Colonic mucosa (tissue), 4 donors: ENCODE measurements around the gene CRKL. TPM values are rescaled to one million over a fixed set of nuclear protein-coding genes. Genes with fewer than 3 reads are reported as not detected.

ENCODE experiments used
- DNase-seq: peaks from one replicate; pipeline ENCODE4 v3.0.0-alpha.2; 2020
- H3K27ac ChIP-seq: fragments of 200-600 bp; one replicate; pipeline ENCODE4 v1.8.0; 2021
- H3K27me3 ChIP-seq: fragments of 200-600 bp; one replicate; pipeline ENCODE4 v1.8.0; 2021
- H3K36me3 ChIP-seq: fragments of 200-600 bp; one replicate; pipeline ENCODE4 v1.8.0; 2021
- H3K4me1 ChIP-seq: fragments of 200-600 bp; one replicate; pipeline ENCODE4 v1.8.0; 2021; ENCODE audit warnings: mild to moderate bottlenecking
- H3K4me3 ChIP-seq: fragments of 200-600 bp; one replicate; pipeline ENCODE4 v1.8.0; 2021
- H3K9ac ChIP-seq, 2 donors: one replicate each; pipeline ENCODE4 v1.7.0; 2013; ENCODE audit warnings: control low read depth in 2 of 2, low read depth in 2 of 2, low read length in 2 of 2
- H3K9me3 ChIP-seq: fragments of 200-600 bp; one replicate; pipeline ENCODE4 v1.8.0; 2021
- CTCF ChIP-seq: fragments of 200-600 bp; IDR thresholded peaks from one replicate; pipeline ENCODE4 v1.8.0; 2022; ENCODE audit warnings: antibody characterized with exemption, mild to moderate bottlenecking
- intact Hi-C: fragments of 100-400 bp; cut with DNase I; formaldehyde crosslinking; loops from one replicate; pipeline ENCODE4 v1.14.1; 2022
- total RNA-seq, 2 donors: library from RNA; stranded (reverse); fragmentation: NEBNext Ultra II Directional in 1 of 2; extraction: Animal tissue kit (Norgen Biotek cat#: 25700) in 1 of 2; gene quantifications; one replicate each; pipeline ENCODE4 v1.2.1, GENCODE V29; 2021
- donor health status: healthy.
- donor health status: DM: no; HTN: no; CAD: no.
- donor health status: DM: no; HTN: no; CAD: no.

CRKL gene
- total RNA-seq, 2 donors from 2014 or later: 63.6 to 82.5 TPM

DNA sequence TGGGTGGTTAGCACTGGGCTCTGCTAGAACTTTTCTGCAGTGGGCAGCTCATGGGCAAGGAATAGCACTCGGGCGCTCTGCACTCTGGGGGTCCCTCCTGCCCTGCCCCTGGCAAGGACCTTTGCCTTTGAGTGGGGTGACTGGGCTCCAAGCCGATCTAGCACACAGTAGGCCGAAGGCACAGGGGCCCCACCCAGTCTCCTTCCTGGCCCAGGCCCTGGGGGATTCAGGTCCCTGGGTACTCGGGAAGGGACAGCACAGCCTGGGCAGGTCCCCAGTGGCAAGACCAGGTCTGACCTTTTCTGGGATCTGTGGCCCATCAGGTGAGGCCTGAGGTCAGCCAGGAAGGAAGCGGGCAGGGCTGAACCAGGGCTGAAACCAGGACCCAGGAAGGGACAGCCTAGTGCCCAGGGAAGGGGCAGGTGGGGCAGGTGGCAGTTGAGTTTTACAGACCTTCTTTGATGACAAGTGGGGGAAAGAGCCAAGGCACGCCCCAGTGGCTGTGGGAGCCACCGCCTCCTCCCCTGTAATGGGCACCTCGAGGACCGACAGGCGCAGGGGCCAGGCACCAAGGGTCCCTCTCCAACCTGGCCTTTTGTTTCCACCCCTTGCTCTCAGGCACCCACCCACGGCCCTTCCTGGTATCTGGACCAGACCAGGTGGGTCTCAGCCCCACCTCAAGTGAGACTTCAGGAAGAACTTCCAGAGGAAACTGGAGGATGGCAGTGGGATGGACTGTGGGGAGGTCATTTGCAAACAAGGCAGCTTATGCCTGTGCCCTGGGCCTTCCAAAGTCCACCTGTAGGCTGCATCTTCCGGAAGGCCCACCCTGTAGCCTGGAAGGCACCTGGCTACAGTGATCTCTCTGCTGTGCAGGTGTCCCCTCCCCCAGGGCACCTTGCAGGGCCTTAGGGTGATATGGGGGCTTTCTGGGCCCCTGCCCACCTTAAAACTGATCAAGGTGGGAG is 49.0 kb downstream of the CRKL start:
- Histone ChIP-seq H3K4me1 (peaks cover 3% of the 10 kb centered on the region), H3K9me3 (no peaks in the 10 kb centered on the region), H3K27ac (peak overlapping the region; percentile 87), H3K36me3 (no peaks in the 10 kb centered on the region), H3K27me3 (no peaks in the 10 kb centered on the region), H3K4me3 (peak overlapping the region; percentile 50), H3K9ac (peak overlapping the region; percentile 88)
- DNase-seq: peak; percentile 83
- intact Hi-C loops: loop anchor here (10.0 kb wide), 1 partner anchor 91 kb away; no protein-coding TSS in a partner anchor
- no peak for TF ChIP-seq CTCF

- H3K9ac ChIP-seq: peak within 1 kb of the TSS; percentile 62 to 88
- TF ChIP-seq CTCF: no peak
- no peak for DNase-seq
- no peak within 1 kb of the TSS for H3K4me3 ChIP-seq
- H3K4me1 ChIP-seq: peaks cover 3% of the 10 kb centered on the region
- peak within 1 kb of the TSS; percentile 87 for H3K27ac ChIP-seq
- no peaks in the 10 kb centered on the region for H3K27me3 ChIP-seq
- H3K9me3 ChIP-seq: no peaks in the 10 kb centered on the region
- intact Hi-C loops: loop anchor here (10.0 kb wide), 1 partner anchor 92 kb away; no protein-coding TSS in a partner anchor
- H3K36me3 ChIP-seq: no peaks in the 10 kb centered on the region
Observed at GRCh38 chr22:20966883-20967696, 49.9 kb downstream of the CRKL start, which contains the start of gene AIFM3. AIFM3 (plus strand) TSS chr22:20967255; CDS start chr22:20967945, 690 bp downstream.

DNA sequence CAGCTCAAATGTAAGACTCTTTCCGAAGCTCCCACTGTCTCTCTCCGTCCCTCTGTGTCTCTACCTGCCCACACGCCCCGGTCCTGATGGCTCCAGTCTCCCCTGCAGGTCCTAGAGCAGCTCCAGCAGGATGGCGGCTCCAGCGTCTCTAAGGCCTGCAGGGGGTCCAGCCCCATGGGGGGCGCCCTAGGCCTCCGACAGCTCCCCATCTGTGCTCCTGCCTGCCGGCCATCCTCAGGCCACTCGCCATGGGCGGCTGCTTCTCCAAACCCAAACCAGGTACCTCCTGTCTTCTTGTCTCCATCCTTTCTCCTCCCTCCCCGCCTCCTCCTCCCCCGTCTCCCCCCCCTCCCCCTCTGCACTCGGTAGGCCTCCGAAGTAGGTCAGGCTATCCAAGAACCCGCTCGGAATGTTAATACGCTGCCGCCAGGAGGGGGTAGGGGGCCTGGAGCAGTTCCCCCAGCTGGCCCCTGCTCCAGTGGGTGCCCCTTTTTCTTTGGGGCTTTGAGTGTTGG is 50.5 kb downstream of the CRKL start:
- no peak for DNase-seq

GRCh38 chr22:20968281-20968977 is 51.2 kb downstream of the CRKL start:
- H3K9me3 ChIP-seq: no peaks in the 10 kb centered on the region
- H3K27me3 ChIP-seq: no peaks in the 10 kb centered on the region
- peaks cover 3% of the 10 kb centered on the region for H3K4me1 ChIP-seq
- peak overlapping the region in 1 of 2 donors; percentile 12 for H3K9ac ChIP-seq
- H3K36me3 ChIP-seq: no peaks in the 10 kb centered on the region
- no peak overlapping the region for H3K27ac ChIP-seq
- DNase-seq: no peak
- intact Hi-C loops: loop anchor here (10.0 kb wide), 1 partner anchor 94 kb away; no protein-coding TSS in a partner anchor
- H3K4me3 ChIP-seq: no peak overlapping the region
- TF ChIP-seq CTCF: no peak

More for the DNA sequence above, 50.5 kb downstream of the CRKL start:
- Histone ChIP-seq H3K36me3 (no peaks in the 10 kb centered on the region), H3K4me1 (peaks cover 3% of the 10 kb centered on the region), H3K9me3 (no peaks in the 10 kb centered on the region), H3K9ac (peak overlapping the region in 1 of 2 donors; percentile 12), H3K27me3 (no peaks in the 10 kb centered on the region), H3K4me3 (no peak overlapping the region), H3K27ac (no peak overlapping the region)
- intact Hi-C loops: loop anchor here (10.0 kb wide), 1 partner anchor 93 kb away; no protein-coding TSS in a partner anchor
- TF ChIP-seq CTCF: no peak
